MM.1S (cell line): ENCODE data around the gene HTRA2.

Experiments
- EZH2 ChIP-seq: fragments of 300-600 bp; sonication (generic); optimal IDR thresholded peaks from 2 replicates; pipeline ENCODE3; 2017; ENCODE audit warnings: low read depth, mild to moderate bottlenecking, antibody characterized with exemption, low read length, mixed read lengths
- EZH2phosphoT487 ChIP-seq: fragments of 300-600 bp; sonication (generic); IDR thresholded peaks from 2 replicates; pipeline ENCODE4 v1.6.1; 2018; ENCODE audit warnings: antibody characterized with exemption, low read length
- TF ChIP-seq, protein P1 (sequence below): fragments of 300-600 bp; sonication (generic); IDR thresholded peaks from 2 replicates; pipeline ENCODE4 v1.5.1; 2016; ENCODE audit warnings: antibody characterized with exemption, low read length, mixed read lengths

DNA sequence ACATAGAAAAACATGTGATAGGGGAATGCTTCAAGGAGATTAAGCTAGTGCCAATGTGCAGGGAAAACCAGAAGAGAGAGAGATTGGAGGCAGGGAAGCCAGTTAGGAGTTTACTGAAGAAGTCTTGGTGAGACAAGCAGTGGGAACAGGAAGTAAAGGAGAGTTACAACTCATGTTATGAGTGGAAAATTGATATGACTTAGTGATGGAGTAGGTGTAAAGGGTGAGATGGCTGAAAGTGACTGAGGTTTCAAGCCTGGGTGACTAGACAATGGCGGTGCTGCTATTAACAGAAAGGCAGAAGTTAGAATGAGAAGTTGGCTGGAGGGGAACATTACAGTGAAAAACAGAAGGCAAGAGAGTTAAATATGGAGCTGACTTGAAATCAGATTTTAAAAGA is 41.3 kb downstream of the HTRA2 start:
- TF ChIP-seq EZH2 (no peak), EZH2phosphoT487 (no peak)
- TF ChIP-seq, protein P1, sequence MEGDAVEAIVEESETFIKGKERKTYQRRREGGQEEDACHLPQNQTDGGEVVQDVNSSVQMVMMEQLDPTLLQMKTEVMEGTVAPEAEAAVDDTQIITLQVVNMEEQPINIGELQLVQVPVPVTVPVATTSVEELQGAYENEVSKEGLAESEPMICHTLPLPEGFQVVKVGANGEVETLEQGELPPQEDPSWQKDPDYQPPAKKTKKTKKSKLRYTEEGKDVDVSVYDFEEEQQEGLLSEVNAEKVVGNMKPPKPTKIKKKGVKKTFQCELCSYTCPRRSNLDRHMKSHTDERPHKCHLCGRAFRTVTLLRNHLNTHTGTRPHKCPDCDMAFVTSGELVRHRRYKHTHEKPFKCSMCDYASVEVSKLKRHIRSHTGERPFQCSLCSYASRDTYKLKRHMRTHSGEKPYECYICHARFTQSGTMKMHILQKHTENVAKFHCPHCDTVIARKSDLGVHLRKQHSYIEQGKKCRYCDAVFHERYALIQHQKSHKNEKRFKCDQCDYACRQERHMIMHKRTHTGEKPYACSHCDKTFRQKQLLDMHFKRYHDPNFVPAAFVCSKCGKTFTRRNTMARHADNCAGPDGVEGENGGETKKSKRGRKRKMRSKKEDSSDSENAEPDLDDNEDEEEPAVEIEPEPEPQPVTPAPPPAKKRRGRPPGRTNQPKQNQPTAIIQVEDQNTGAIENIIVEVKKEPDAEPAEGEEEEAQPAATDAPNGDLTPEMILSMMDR: no peak
